NCI-H1092 treated with DMSO at 0.1 percent for 48 hours (cell line): ENCODE results near the gene MYBPC3.

Experiments used
- DNase-seq: peaks from one replicate; lab custom pipeline; 2025; lab: John Stamatoyannopoulos, UW

MYBPC3 gene

GRCh38 chr11:47352556-47352955 lies at the start of gene MYBPC3:
Gene MYBPC3 (minus strand): TSS chr11:47352702. CDS start chr11:47352647, 55 bp downstream.
- no peak for DNase-seq

- no peak for DNase-seq
These were observed 48.3 kb upstream of the MYBPC3 start for GRCh38 chr11:47400768-47401279.

GRCh38 chr11:47399860-47400767 lies 47.6 kb upstream of the MYBPC3 start:
- no peak for DNase-seq

GRCh38 chr11:47398551-47398950 lies 46.0 kb upstream of the MYBPC3 start:
- no peak for DNase-seq

- DNase-seq = no peak
These were observed 45.5 kb upstream of the MYBPC3 start for GRCh38 chr11:47398011-47398410.

- DNase-seq = no peak
These were observed 43.5 kb upstream of the MYBPC3 start for GRCh38 chr11:47396049-47396320.

GRCh38 chr11:47395223-47396048 lies 42.9 kb upstream of the MYBPC3 start:
- no peak for DNase-seq

GRCh38 chr11:47394322-47395222 lies 42.1 kb upstream of the MYBPC3 start:
- no peak for DNase-seq

- no peak for DNase-seq
These were observed 41.5 kb upstream of the MYBPC3 start for GRCh38 chr11:47394050-47394321.

- DNase-seq = no peak
These were observed 40.9 kb upstream of the MYBPC3 start for GRCh38 chr11:47393163-47394049.

GRCh38 chr11:47392546-47393162 lies 40.2 kb upstream of the MYBPC3 start:
- no peak for DNase-seq

- DNase-seq = no peak
These were observed 39.4 kb upstream of the MYBPC3 start for GRCh38 chr11:47391711-47392432.

- no peak for DNase-seq
These were observed 38.6 kb upstream of the MYBPC3 start for GRCh38 chr11:47391077-47391583.

- DNase-seq = no peak
These were observed 37.9 kb upstream of the MYBPC3 start for GRCh38 chr11:47390422-47390760.

GRCh38 chr11:47389577-47390421 lies 37.3 kb upstream of the MYBPC3 start:
- DNase-seq = no peak

- DNase-seq = no peak
These were observed 36.4 kb upstream of the MYBPC3 start for GRCh38 chr11:47388697-47389576.

- DNase-seq = no peak
These were observed 35.6 kb upstream of the MYBPC3 start for GRCh38 chr11:47387944-47388696.
